Left lung (tissue), 10 donors: ENCODE measurements around the gene ZCCHC3. TPM values are rescaled to one million over a fixed set of nuclear protein-coding genes. Genes with fewer than 3 reads are reported as not detected.

Source experiments
- ATAC-seq: fragments of 200-7000 bp; cut with Tn5 transposase; one replicate; pipeline ENCODE4 v1.9.1; 2020; ENCODE audit warnings: moderate library complexity
- DNase-seq, 4 donors: peaks; one replicate each; pipeline ENCODE4 v3.0.0-alpha.2; 2013 to 2020
- H3K27ac ChIP-seq, 2 donors: fragments of 200-600 bp; sonication (generic) in 1 of 2; one replicate each; pipeline versions ENCODE4 v1.5.0 to v1.8.0; 2020 to 2021
- H3K27me3 ChIP-seq, 2 donors: fragments of 200-600 bp; sonication (generic) in 1 of 2; one replicate each; pipeline versions ENCODE4 v1.5.0 to v1.8.0; 2020 to 2021
- H3K36me3 ChIP-seq, 2 donors: fragments of 200-600 bp; sonication (generic) in 1 of 2; one replicate each; pipeline versions ENCODE4 v1.5.0 to v1.8.0; 2020 to 2021
- H3K4me1 ChIP-seq, 2 donors: fragments of 200-600 bp; one replicate each; pipeline ENCODE4 v1.8.0; 2021
- H3K4me3 ChIP-seq, 2 donors: fragments of 200-600 bp; sonication (generic) in 1 of 2; one replicate each; pipeline versions ENCODE4 v1.5.0 to v1.8.0; 2020 to 2021; ENCODE audit warnings: mild to moderate bottlenecking in 1 of 2
- H3K9me3 ChIP-seq, 2 donors: fragments of 200-600 bp; sonication (generic) in 1 of 2; one replicate each; pipeline versions ENCODE4 v1.5.0 to v1.8.0; 2020 to 2021
- CTCF ChIP-seq, 2 donors: fragments of 200-600 bp; sonication (generic) in 1 of 2; IDR thresholded peaks; one replicate each; pipeline versions ENCODE4 v1.5.0 to v1.8.0; 2021; ENCODE audit warnings: antibody characterized with exemption in 2 of 2
- intact Hi-C, 2 donors: fragments of 100-400 bp; cut with DNase I; formaldehyde crosslinking; loops; one replicate each; pipeline versions ENCODE4 v1.11.2 to v1.14.2; 2022
- polyA plus RNA-seq, 6 donors: library from polyadenylated mRNA; unstranded; fragments of 120-200 nt; gene quantifications; one replicate each; pipeline ENCODE4 v1.2.1, GENCODE V29; 2013; ENCODE audit not compliant: insufficient read length in 6 of 6
- total RNA-seq, 2 donors: library from RNA; stranded (reverse); fragmentation: NEBNext Ultra II Directional; extraction: Animal tissue kit (Norgen Biotek cat#: 25700); gene quantifications; one replicate each; pipeline ENCODE4 v1.2.1, GENCODE V29; 2021
- donor health status: DM: no; HTN: yes; CAD: no.
- donor health status: DM: no; HTN: no; CAD: no.

The ZCCHC3 gene
- total and polyA plus RNA-seq, 8 donors = 11.5 to 50.5 (median 43.3) TPM

GRCh38 chr20:278607-279571 lies 18.5 kb upstream of the ZCCHC3 start:
- intact Hi-C loops = no loop called here

GRCh38 chr20:284172-284571 lies 13.2 kb upstream of the ZCCHC3 start:
- no peak for DNase-seq
- Histone ChIP-seq H3K4me1 (no peaks in the 10 kb centered on the region), H3K4me3 (no peak overlapping the region), H3K9me3 (no peaks in the 10 kb centered on the region), H3K36me3 (peaks cover 0 to 9% of the 10 kb centered on the region in 2 donors), H3K27me3 (no peaks in the 10 kb centered on the region), H3K27ac (no peak overlapping the region)
- intact Hi-C loops = no loop called here
- no peak for TF ChIP-seq CTCF (IDR thresholded peaks at IDR 0.05)
- ATAC-seq = no peak

More at GRCh38 chr20:278607-279571, 18.5 kb upstream of the ZCCHC3 start:
- H3K27ac ChIP-seq = no peak overlapping the region
- no peak overlapping the region for H3K4me3 ChIP-seq
- DNase-seq (no peak), ATAC-seq (peak; percentile 33)
- no peaks in the 10 kb centered on the region for H3K4me1 ChIP-seq
- no peaks in the 10 kb centered on the region for H3K9me3 ChIP-seq
- H3K36me3 ChIP-seq = peaks cover 0 to 37% of the 10 kb centered on the region in 2 donors
- TF ChIP-seq CTCF (IDR thresholded peaks at IDR 0.05) = no peak
- H3K27me3 ChIP-seq = no peaks in the 10 kb centered on the region

- H3K4me3 ChIP-seq = no peak overlapping the region
- H3K27me3 ChIP-seq = no peaks in the 10 kb centered on the region
- no peak for TF ChIP-seq CTCF (IDR thresholded peaks at IDR 0.05)
- no peak for DNase-seq
- H3K27ac ChIP-seq = no peak overlapping the region
- ATAC-seq = no peak
- H3K9me3 ChIP-seq = no peaks in the 10 kb centered on the region
- intact Hi-C loops = no loop called here
- H3K4me1 ChIP-seq = peaks cover 6 to 17% of the 10 kb centered on the region in 2 donors
- H3K36me3 ChIP-seq = peaks cover 0 to 2% of the 10 kb centered on the region in 2 donors
Measured at GRCh38 chr20:286508-286907, 10.9 kb upstream of the ZCCHC3 start.

- no peak overlapping the region for H3K27ac ChIP-seq
- ATAC-seq = no peak
- no peak for TF ChIP-seq CTCF (IDR thresholded peaks at IDR 0.05)
- H3K36me3 ChIP-seq = no peaks in the 10 kb centered on the region
- H3K9me3 ChIP-seq = no peaks in the 10 kb centered on the region
- peak overlapping the region in 1 of 2 donors; percentile 67 for H3K4me3 ChIP-seq
- DNase-seq = no peak
- H3K27me3 ChIP-seq = no peaks in the 10 kb centered on the region
- H3K4me1 ChIP-seq = peaks cover 6 to 28% of the 10 kb centered on the region in 2 donors
- intact Hi-C loops = no loop called here
Measured at GRCh38 chr20:288956-289692, 8.2 kb upstream of the ZCCHC3 start.

- no peak for TF ChIP-seq CTCF (IDR thresholded peaks at IDR 0.05)
- intact Hi-C loops = no loop called here
- no peak for DNase-seq
- Histone ChIP-seq H3K4me1 (peaks cover 6 to 28% of the 10 kb centered on the region in 2 donors), H3K36me3 (no peaks in the 10 kb centered on the region), H3K27me3 (no peaks in the 10 kb centered on the region), H3K27ac (peak overlapping the region; percentile 78 to 80), H3K4me3 (peak overlapping the region; percentile 39 to 67), H3K9me3 (no peaks in the 10 kb centered on the region)
- no peak for ATAC-seq
Measured at GRCh38 chr20:289693-290083, 7.7 kb upstream of the ZCCHC3 start.
